IPS-18a (cell line): ENCODE data around the gene OTUB2.

Experiments used
- H3K27ac ChIP-seq: one replicate; pipeline ENCODE4 v1.5.1; 2013; ENCODE audit warnings: low read length
- H3K27me3 ChIP-seq: one replicate; pipeline ENCODE4 v1.6.1; 2013; ENCODE audit warnings: mild to moderate bottlenecking, low read length; ENCODE audit not compliant: control insufficient read depth, insufficient read depth
- H3K36me3 ChIP-seq: one replicate; pipeline ENCODE4 v1.6.1; 2013; ENCODE audit warnings: low read depth, low read length; ENCODE audit not compliant: control insufficient read depth
- H3K4me1 ChIP-seq: one replicate; pipeline ENCODE4 v1.6.1; 2013; ENCODE audit warnings: low read depth, low read length; ENCODE audit not compliant: control insufficient read depth
- H3K4me3 ChIP-seq: one replicate; pipeline ENCODE4 v1.5.1; 2013; ENCODE audit warnings: low read length
- H3K9ac ChIP-seq: one replicate; pipeline ENCODE4 v1.6.1; 2013; ENCODE audit warnings: mild to moderate bottlenecking, low read length, moderate library complexity
- H3K9me3 ChIP-seq: one replicate; pipeline ENCODE4 v1.6.1; 2013; ENCODE audit warnings: low read depth, low read length; ENCODE audit not compliant: control insufficient read depth

Gene OTUB2

DNA sequence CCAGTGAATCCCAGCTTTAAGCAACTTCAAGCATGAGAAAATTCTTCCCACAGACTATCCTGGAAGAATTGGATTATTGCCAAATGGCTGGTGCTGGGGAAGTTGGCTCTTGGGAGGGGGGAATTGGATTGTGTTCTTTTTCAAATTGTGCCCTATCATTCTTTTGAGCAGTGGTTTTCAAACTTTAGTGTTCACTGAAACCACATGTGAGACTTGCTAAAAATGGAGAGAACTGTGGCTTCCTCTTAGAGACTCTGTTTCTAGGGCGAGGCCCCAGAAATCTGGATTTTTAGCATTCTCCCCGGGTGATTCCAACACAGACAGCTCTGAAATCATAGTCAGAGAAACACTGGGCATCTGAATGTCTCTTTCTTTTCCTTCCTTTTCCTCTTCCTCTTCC is 14.3 kb upstream of the OTUB2 start:
- no peak overlapping the region for H3K9ac ChIP-seq
- no peak overlapping the region for H3K27ac ChIP-seq
- no peak overlapping the region for H3K4me3 ChIP-seq
- no peaks in the 10 kb centered on the region for H3K27me3 ChIP-seq
- H3K36me3 ChIP-seq, result no peaks in the 10 kb centered on the region
- H3K4me1 ChIP-seq, result no peaks in the 10 kb centered on the region
- no peaks in the 10 kb centered on the region for H3K9me3 ChIP-seq

DNA sequence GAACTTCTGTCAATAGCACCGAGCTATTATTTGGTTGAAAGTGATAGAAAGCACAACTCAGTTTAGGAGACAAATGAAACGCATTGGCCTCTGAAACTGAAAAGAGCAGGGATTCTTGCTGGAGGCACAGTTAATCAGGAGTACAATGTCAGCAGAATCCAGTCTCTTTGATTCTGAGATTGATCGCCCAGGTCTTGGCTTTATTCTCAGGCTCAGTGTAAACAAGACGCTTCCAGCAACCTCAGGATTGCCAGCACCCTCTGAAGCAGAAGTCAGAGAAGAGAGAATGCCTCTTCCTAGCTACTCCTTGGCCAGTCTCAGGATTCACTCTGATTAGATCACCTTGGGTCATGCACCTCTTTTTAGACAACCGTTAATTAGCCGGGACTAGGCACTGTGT is 11.8 kb upstream of the OTUB2 start:
- H3K9ac ChIP-seq, result no peak overlapping the region
- no peaks in the 10 kb centered on the region for H3K4me1 ChIP-seq
- H3K4me3 ChIP-seq, result no peak overlapping the region
- H3K27me3 ChIP-seq, result no peaks in the 10 kb centered on the region
- H3K36me3 ChIP-seq, result no peaks in the 10 kb centered on the region
- H3K9me3 ChIP-seq, result no peaks in the 10 kb centered on the region
- H3K27ac ChIP-seq, result no peak overlapping the region

- Histone ChIP-seq H3K9ac (no peak overlapping the region), H3K27ac (no peak overlapping the region), H3K4me3 (no peak overlapping the region), H3K36me3 (no peaks in the 10 kb centered on the region), H3K4me1 (no peaks in the 10 kb centered on the region), H3K9me3 (no peaks in the 10 kb centered on the region), H3K27me3 (no peaks in the 10 kb centered on the region)
Observed at GRCh38 chr14:94015223-94015622, 10.9 kb upstream of the OTUB2 start.

DNA sequence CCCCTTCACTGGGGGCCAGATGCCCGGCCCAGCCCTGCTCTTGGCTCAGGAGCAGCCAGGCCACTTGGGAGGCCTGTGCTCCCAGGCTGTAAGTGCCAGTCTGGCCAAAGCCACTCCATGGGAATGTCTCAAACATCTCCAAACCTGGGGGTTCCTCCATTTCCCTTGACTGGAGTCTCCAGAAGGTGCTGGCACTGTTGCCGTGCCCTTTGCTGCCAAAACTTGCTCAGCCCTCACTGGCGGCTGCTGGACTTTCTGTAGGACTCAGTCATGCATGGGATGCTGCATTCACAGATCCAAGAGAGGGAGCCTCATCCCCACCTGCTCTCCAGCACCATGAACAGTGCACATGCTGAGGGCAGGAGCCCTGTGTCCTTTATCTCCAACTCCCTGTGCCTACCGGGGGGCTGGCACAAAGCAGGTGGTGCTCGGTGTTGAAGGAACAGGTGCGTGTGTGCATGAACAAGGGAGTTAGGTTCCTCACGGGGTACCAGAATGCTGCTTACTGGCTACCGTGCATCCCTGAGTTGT is 9.6 kb upstream of the OTUB2 start:
- no peaks in the 10 kb centered on the region for H3K9me3 ChIP-seq
- no peaks in the 10 kb centered on the region for H3K36me3 ChIP-seq
- H3K4me3 ChIP-seq, result no peak overlapping the region
- H3K27ac ChIP-seq, result no peak overlapping the region
- H3K4me1 ChIP-seq, result peaks cover under 1% of the 10 kb centered on the region
- H3K9ac ChIP-seq, result no peak overlapping the region
- H3K27me3 ChIP-seq, result no peaks in the 10 kb centered on the region

DNA sequence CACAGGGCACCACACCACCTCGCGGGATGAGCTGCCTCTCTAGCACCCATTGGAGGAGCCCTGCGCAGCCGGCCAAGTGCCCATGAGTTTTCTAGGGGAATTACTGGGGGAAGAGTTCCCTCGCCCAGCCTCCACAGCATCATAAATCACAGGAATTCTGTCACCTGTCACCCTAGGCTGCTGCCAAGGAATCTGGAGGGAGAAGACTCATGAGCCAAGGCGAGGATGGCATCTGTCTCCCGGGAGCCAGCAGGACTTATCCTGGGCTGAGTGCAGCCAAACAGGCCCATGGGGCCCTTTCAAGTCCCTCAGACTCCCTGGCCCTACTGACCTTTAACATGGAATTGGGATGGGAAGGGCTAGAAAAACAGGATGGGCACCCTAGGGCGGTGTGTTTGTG is 7.8 kb upstream of the OTUB2 start:
- Histone ChIP-seq H3K4me3 (no peak overlapping the region), H3K9me3 (no peaks in the 10 kb centered on the region), H3K9ac (no peak overlapping the region), H3K36me3 (no peaks in the 10 kb centered on the region), H3K27me3 (no peaks in the 10 kb centered on the region), H3K27ac (no peak overlapping the region), H3K4me1 (peaks cover 17% of the 10 kb centered on the region)

DNA sequence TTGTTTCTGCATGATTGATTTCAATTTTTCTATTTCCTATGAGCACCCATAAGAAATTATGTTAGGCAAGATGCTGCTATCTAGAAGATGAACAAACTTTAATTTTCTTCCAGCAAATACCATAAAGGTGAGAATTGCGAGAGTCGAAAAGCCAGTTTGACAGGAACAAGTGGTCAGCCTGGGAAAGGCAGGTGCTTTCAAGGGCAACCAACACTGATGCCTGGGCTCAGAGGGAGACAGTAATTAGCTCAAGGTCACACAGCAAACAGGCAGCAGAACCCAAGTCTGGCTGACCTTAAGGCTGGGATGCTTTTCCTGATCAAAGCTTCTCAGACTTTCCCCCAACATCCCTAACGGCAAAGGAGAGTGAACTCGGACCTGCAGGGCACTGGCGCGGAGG is 6.8 kb upstream of the OTUB2 start:
- H3K27ac ChIP-seq, result no peak overlapping the region
- peaks cover 17% of the 10 kb centered on the region for H3K4me1 ChIP-seq
- no peaks in the 10 kb centered on the region for H3K36me3 ChIP-seq
- no peak overlapping the region for H3K4me3 ChIP-seq
- no peak overlapping the region for H3K9ac ChIP-seq
- H3K9me3 ChIP-seq, result no peaks in the 10 kb centered on the region
- no peaks in the 10 kb centered on the region for H3K27me3 ChIP-seq

- Histone ChIP-seq H3K9ac (no peak overlapping the region), H3K9me3 (no peaks in the 10 kb centered on the region), H3K27ac (no peak overlapping the region), H3K4me3 (no peak overlapping the region), H3K27me3 (no peaks in the 10 kb centered on the region), H3K4me1 (peaks cover 17% of the 10 kb centered on the region), H3K36me3 (no peaks in the 10 kb centered on the region)
Observed at GRCh38 chr14:94020267-94020666, 5.9 kb upstream of the OTUB2 start.

- no peaks in the 10 kb centered on the region for H3K36me3 ChIP-seq
- H3K9ac ChIP-seq, result no peak overlapping the region
- H3K9me3 ChIP-seq, result no peaks in the 10 kb centered on the region
- H3K4me1 ChIP-seq, result peaks cover 17% of the 10 kb centered on the region
- no peaks in the 10 kb centered on the region for H3K27me3 ChIP-seq
- H3K4me3 ChIP-seq, result no peak overlapping the region
- no peak overlapping the region for H3K27ac ChIP-seq
Observed at GRCh38 chr14:94021001-94021400, 5.1 kb upstream of the OTUB2 start.

DNA sequence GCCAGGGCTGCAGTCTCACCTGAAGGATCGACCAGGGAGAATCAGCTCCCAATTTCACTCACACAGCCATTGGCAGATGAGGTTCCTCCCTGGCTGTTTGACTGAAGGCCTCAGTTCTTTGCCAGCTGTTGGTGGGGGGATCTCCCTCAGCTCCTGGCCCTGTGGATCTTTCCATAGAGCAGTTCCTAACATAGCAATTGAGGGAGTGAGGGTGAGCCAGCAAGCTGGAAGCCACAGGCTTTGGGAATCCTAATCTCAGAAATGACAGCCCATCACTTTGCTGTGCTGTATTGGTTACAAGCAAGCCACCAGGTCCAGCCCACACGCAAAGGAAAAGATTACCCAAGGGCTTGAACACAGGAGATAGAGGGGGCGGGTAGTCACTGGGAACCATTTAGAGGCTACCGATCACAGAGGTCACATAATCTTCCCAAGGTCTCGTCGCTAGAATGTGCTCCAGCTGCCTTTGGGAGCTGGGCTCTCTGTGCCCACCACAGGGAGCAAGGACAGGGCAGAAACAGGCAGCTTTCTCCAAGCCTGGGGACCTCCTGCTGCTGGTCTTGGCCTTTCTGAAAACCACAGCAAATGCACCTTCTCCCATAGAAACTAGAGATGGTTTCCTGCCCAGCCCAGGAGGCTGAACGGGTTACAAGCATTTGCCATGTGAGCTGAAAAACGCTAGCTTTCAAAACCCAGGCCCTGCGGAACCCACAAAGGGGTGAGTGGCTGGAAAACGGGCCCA is 4.6 kb upstream of the OTUB2 start:
- Histone ChIP-seq H3K27ac (no peak overlapping the region), H3K27me3 (no peaks in the 10 kb centered on the region), H3K4me3 (no peak overlapping the region), H3K36me3 (no peaks in the 10 kb centered on the region), H3K9ac (no peak overlapping the region), H3K4me1 (peaks cover 17% of the 10 kb centered on the region), H3K9me3 (no peaks in the 10 kb centered on the region)

- Histone ChIP-seq H3K27ac (no peak overlapping the region), H3K4me3 (no peak overlapping the region), H3K27me3 (no peaks in the 10 kb centered on the region), H3K36me3 (no peaks in the 10 kb centered on the region), H3K4me1 (peaks cover 17% of the 10 kb centered on the region), H3K9ac (no peak overlapping the region), H3K9me3 (no peaks in the 10 kb centered on the region)
Observed at GRCh38 chr14:94022532-94023411, 3.4 kb upstream of the OTUB2 start.

DNA sequence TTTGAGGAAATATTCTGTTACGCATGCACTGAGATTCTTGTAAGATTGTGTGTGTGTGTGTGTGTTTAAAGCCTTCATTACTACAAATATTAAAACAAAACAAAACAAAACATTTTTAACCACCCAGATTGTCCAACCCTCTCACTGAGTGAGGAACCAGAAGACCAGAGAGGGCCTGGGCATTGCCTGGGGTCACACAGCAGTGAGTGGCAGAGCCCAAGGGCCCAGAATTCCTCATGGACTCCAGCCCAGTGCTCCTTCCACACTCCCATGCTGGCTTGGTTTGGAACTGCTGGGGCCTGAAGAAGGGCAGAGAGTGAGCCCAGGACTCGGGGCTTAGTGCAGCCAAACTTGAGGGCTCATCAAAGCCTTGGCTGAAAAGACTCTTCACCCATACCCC is 1.6 kb upstream of the OTUB2 start:
- no peaks in the 10 kb centered on the region for H3K9me3 ChIP-seq

More for the DNA sequence above, 1.6 kb upstream of the OTUB2 start:
- peaks cover 17% of the 10 kb centered on the region for H3K4me1 ChIP-seq
- H3K9ac ChIP-seq, result no peak overlapping the region
- H3K27ac ChIP-seq, result no peak overlapping the region
- H3K4me3 ChIP-seq, result no peak overlapping the region
- H3K27me3 ChIP-seq, result no peaks in the 10 kb centered on the region
- no peaks in the 10 kb centered on the region for H3K36me3 ChIP-seq
